ENCODE measurements around the gene ZNF484.
A peak's percentile ranks its signal among the peaks of the same experiment; 100 is the strongest.
"Not testable (repeated sequence)": the region's sequence is repeated elsewhere in the genome, so short reads cannot be mapped to it uniquely, and the experiment has no call there.

Gene ZNF484

DNA sequence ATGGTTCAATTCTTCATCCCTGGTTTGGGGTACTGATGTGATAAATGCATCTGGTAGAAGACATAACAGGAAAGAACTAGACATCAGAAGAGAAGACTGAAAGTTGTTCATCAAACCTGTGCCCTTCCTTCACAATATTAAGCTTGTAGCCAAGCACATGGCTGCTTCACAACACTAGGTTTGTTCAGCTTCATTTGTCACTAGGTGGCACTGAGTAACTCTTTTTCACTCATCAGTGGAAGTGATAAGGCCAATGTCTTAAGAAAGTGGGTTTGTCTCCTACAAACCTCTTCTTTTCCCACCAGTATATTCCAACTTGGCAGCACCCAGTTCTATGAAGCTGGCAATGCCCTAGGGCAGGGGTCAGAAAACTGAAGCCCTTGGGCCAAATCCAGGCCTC lies 26.9 kb downstream of the ZNF484 start:
- H3K36me3 ChIP-seq (ENCODE audit: insufficient read depth, low read length) = peaks cover 69% of the 10 kb centered on the region
- no peak overlapping the region for H3K9ac ChIP-seq (ENCODE audit: low read depth, low read length)
- no peaks in the 10 kb centered on the region for H3K27me3 ChIP-seq (ENCODE audit: control insufficient read depth, insufficient read depth, low read length)
- no peaks in the 10 kb centered on the region for H3K4me1 ChIP-seq (ENCODE audit: control insufficient read depth, insufficient read depth, low read length)
- peaks cover 30% of the 10 kb centered on the region for H3K9me3 ChIP-seq (replicated peaks; ENCODE audit: low read length)
- H3K4me2 ChIP-seq (ENCODE audit: low read length) = no peak overlapping the region
- H3K4me3 ChIP-seq (ENCODE audit: low read length) = no peak overlapping the region

DNA sequence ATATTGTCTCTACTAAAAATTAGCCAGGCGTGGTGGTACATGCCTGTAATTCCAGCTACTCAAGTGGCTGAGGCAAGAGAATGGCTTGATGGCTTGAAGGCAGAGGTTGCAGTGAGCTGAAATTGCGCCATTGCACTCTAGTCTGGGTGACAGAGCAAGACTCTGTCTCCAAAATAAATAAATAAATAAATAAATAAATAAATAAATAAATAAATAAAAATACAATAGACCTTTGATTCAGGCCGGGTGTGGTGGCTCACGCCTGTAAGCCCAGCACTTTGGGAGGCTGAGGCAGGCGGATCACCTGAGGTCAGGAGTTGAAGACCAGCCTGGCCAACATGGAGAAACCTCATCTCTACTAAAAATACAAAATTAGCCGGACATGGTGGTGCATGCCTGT lies 29.1 kb downstream of the ZNF484 start:
- Histone ChIP-seq H3K36me3 (ENCODE audit: insufficient read depth, low read length) (peaks cover 62% of the 10 kb centered on the region), H3K9me3 (replicated peaks; ENCODE audit: low read length) (peaks cover 43% of the 10 kb centered on the region)
- H3K27me3 ChIP-seq (ENCODE audit: control insufficient read depth, insufficient read depth, low read length) = not testable (repeated sequence)

DNA sequence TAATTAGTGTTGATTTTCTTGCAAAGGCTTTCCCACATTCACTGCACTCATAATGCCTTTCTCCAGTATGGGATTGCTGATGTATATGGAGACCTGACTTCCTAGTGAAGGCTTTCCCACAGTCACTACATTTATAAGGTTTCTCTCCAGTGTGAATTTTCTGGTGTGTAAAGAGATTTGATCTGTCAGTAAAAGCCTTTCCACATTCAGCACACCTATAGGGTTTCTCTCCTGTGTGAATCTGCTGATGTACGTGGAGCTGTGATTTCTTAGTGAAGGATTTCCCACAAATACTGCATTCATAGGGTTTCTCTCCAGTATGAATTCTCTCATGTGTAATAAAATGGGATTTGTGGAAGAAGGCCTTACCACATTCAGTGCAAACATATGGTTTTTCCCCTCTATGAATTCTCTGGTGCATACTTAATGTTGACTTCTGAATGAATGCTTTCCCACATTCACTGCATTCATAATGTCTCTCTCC lies 31.1 kb downstream of the ZNF484 start:
- H3K9me3 ChIP-seq (replicated peaks; ENCODE audit: low read length) = peaks cover 47% of the 10 kb centered on the region
- no peaks in the 10 kb centered on the region for H3K4me1 ChIP-seq (ENCODE audit: control insufficient read depth, insufficient read depth, low read length)
- H3K36me3 ChIP-seq (ENCODE audit: insufficient read depth, low read length) = peaks cover 50% of the 10 kb centered on the region
- H3K27me3 ChIP-seq (ENCODE audit: control insufficient read depth, insufficient read depth, low read length) = no peaks in the 10 kb centered on the region
- H3K4me3 ChIP-seq (ENCODE audit: low read length) = no peak overlapping the region
- H3K4me2 ChIP-seq (ENCODE audit: low read length) = no peak overlapping the region
- no peak overlapping the region for H3K9ac ChIP-seq (ENCODE audit: low read depth, low read length)

More for the DNA sequence above, 29.1 kb downstream of the ZNF484 start:
- not testable (repeated sequence) for H3K4me3 ChIP-seq (ENCODE audit: low read length); H3K4me1 ChIP-seq (ENCODE audit: control insufficient read depth, insufficient read depth, low read length); H3K4me2 ChIP-seq (ENCODE audit: low read length); H3K9ac ChIP-seq (ENCODE audit: low read depth, low read length)

DNA sequence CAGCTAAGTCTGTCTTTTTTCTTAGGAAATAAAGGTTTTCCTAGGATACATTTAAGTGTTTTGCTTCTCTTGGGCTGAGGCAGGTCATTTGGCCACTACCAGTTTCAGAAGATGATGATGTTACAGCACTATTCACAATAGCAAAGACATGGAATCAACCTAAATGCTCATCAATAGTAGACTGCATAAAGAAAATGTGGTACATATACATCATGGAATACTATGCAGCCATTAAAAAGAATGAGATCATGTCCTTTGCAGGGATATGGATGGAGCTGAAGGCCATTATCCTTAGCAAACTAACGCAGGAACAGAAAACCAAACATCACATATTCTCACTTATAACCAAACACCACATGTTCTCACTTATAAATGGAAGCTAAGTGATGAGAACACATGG lies 39.4 kb downstream of the ZNF484 start:
- H3K4me2 ChIP-seq (ENCODE audit: low read length); H3K27me3 ChIP-seq (ENCODE audit: control insufficient read depth, insufficient read depth, low read length); H3K9me3 ChIP-seq (replicated peaks; ENCODE audit: low read length); H3K9ac ChIP-seq (ENCODE audit: low read depth, low read length); H3K4me1 ChIP-seq (ENCODE audit: control insufficient read depth, insufficient read depth, low read length); H3K36me3 ChIP-seq (ENCODE audit: insufficient read depth, low read length); H3K4me3 ChIP-seq (ENCODE audit: low read length): not testable (repeated sequence)

DNA sequence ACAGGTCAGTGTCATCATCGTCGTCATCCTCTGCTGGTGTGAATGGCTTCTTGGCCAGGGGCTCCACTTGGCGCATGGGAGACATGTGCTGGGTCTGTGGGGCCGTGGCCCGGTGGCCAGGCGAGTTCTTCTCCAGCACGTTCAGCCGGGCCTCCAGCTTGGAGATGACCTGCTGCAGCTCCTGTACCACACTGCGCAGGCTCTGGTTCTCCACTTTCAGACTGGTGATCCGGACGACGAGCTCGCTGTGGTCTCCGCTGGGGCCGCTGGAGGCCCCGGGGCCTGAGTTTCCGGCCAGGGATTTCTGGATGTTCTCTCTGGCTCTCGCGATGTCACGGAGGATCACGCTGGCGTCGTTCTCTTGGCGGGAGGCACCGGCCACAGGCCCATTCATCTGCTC lies 40.6 kb downstream of the ZNF484 start:
- Histone ChIP-seq H3K36me3 (ENCODE audit: insufficient read depth, low read length) (no peaks in the 10 kb centered on the region), H3K4me1 (ENCODE audit: control insufficient read depth, insufficient read depth, low read length) (no peaks in the 10 kb centered on the region), H3K4me3 (ENCODE audit: low read length) (no peak overlapping the region), H3K9me3 (replicated peaks; ENCODE audit: low read length) (no peaks in the 10 kb centered on the region), H3K27me3 (ENCODE audit: control insufficient read depth, insufficient read depth, low read length) (no peaks in the 10 kb centered on the region), H3K9ac (ENCODE audit: low read depth, low read length) (no peak overlapping the region), H3K4me2 (ENCODE audit: low read length) (no peak overlapping the region)

DNA sequence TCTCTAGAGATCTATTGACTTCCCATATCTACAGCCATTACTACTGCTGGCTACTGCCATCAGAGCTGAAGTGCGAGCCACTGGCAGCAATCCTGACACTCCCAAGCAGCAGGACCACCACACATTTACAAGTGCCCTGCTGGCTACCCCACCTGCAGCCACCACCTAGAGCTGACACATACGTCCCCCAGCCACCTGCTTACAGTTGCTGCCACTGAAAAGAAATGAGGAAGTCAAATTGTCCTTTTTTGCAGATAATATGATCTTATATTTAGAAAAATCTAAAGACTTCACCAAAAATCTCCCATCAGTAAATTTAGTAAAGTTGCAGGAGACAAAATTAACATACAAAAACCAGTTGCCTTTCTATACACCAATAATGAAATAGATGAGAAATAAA lies 48.4 kb downstream of the ZNF484 start:
- Histone ChIP-seq H3K4me3 (ENCODE audit: low read length) (no peak overlapping the region), H3K27me3 (ENCODE audit: control insufficient read depth, insufficient read depth, low read length) (peaks cover 8% of the 10 kb centered on the region), H3K36me3 (ENCODE audit: insufficient read depth, low read length) (no peaks in the 10 kb centered on the region), H3K9ac (ENCODE audit: low read depth, low read length) (no peak overlapping the region), H3K9me3 (replicated peaks; ENCODE audit: low read length) (no peaks in the 10 kb centered on the region), H3K4me2 (ENCODE audit: low read length) (no peak overlapping the region), H3K4me1 (ENCODE audit: control insufficient read depth, insufficient read depth, low read length) (no peaks in the 10 kb centered on the region)

DNA sequence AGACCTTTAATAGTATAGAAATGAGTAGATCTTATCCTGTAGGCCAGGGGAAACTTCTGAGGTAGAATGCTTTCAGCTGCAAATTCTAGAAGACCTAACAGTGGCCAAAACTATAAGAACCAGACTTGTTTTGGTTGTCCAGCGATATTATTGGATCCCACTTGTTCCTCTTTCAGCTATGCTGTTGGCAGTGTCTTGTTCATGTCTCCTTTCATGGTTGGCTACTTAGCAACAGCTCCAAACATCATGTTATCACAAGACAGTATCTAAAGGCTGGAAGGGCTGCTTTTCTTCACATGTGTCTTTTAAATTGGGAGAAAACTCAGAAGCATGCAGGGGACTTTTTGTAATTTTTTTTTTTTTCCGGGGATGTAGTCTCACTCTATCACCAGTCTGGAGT lies 52.8 kb downstream of the ZNF484 start:
- H3K4me1 ChIP-seq (ENCODE audit: control insufficient read depth, insufficient read depth, low read length); H3K4me2 ChIP-seq (ENCODE audit: low read length); H3K9ac ChIP-seq (ENCODE audit: low read depth, low read length); H3K36me3 ChIP-seq (ENCODE audit: insufficient read depth, low read length); H3K9me3 ChIP-seq (replicated peaks; ENCODE audit: low read length); H3K4me3 ChIP-seq (ENCODE audit: low read length): not testable (repeated sequence)
- peaks cover 14% of the 10 kb centered on the region for H3K27me3 ChIP-seq (ENCODE audit: control insufficient read depth, insufficient read depth, low read length)

DNA sequence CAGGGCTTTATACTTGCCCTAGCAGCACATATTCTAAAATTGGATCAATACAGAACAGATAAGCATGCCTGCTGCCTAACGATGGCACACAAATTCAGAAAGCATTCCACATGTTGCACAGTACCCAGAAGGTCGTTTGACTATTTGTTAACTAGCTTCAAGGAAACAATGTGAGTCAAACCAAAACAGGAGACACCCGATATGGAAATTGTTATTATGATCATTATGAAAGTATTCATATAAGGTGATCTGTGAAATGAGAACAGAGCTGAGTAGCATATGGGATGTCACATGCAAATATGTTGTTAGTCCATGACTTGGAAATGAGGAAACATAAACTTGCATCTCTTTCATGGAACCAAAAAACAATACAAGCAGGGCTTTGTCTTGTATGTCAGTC lies 56.9 kb downstream of the ZNF484 start:
- Histone ChIP-seq H3K4me1 (ENCODE audit: control insufficient read depth, insufficient read depth, low read length) (no peaks in the 10 kb centered on the region), H3K4me3 (ENCODE audit: low read length) (no peak overlapping the region), H3K4me2 (ENCODE audit: low read length) (no peak overlapping the region), H3K36me3 (ENCODE audit: insufficient read depth, low read length) (no peaks in the 10 kb centered on the region), H3K27me3 (ENCODE audit: control insufficient read depth, insufficient read depth, low read length) (peaks cover 24% of the 10 kb centered on the region), H3K9me3 (replicated peaks; ENCODE audit: low read length) (no peaks in the 10 kb centered on the region), H3K9ac (ENCODE audit: low read depth, low read length) (no peak overlapping the region)

DNA sequence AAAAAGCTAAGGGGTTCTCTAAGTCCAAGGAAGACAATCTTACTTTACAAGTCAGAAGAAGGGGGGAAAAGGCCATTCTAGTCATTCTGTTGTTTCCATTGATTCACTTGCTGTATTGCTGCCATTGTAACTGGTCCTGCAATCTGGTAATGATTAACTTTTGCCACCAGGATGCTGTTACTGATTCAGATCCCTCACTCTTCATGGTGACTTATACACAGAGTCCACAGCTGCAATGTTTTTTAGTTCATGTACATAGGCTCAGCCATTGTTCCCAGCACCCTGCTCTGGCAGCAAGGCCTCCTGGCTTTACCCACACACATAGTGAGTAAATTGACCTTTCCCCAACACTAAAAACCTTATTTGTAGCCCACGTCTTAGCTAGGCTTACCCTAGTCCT lies 57.9 kb downstream of the ZNF484 start:
- not testable (repeated sequence) for H3K9ac ChIP-seq (ENCODE audit: low read depth, low read length); H3K4me1 ChIP-seq (ENCODE audit: control insufficient read depth, insufficient read depth, low read length); H3K4me3 ChIP-seq (ENCODE audit: low read length); H3K9me3 ChIP-seq (replicated peaks; ENCODE audit: low read length); H3K4me2 ChIP-seq (ENCODE audit: low read length); H3K36me3 ChIP-seq (ENCODE audit: insufficient read depth, low read length)
- H3K27me3 ChIP-seq (ENCODE audit: control insufficient read depth, insufficient read depth, low read length) = peaks cover 31% of the 10 kb centered on the region

DNA sequence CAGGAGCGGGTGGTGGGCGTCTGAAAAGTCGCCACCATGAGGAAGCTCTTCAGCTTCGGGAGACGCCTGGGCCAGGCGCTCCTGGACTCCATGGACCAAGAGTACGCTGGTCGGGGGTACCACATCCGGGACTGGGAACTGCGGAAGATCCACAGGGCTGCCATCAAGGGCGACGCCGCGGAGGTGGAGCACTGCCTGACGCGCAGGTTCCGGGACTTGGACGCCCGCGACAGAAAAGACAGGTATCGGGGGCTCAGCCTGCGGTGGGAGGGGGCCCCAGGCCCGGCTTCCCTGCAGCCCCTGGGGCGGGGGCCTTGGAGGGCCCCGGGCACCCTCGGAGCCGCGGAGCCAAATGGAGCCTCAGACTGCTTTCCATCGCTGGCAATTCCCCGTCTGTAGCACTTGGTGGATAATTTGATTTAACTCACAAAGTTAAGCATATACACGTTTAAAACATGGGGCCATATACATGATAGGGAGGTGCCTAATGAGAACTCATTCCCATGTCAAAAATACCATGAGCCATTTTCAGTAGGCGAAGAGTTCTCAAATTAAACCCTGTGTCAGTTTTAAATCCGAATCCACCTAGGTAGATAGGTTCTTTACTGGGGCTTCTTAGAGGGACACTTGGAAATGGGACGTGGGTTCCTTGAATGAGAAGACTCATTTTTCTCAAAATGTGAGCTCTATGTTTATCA lies 68.1 kb downstream of the ZNF484 start:
- H3K9me3 ChIP-seq (replicated peaks; ENCODE audit: low read length); H3K4me1 ChIP-seq (ENCODE audit: control insufficient read depth, insufficient read depth, low read length); H3K4me3 ChIP-seq (ENCODE audit: low read length); H3K9ac ChIP-seq (ENCODE audit: low read depth, low read length); H3K36me3 ChIP-seq (ENCODE audit: insufficient read depth, low read length): not testable (repeated sequence)
- Histone ChIP-seq H3K27me3 (ENCODE audit: control insufficient read depth, insufficient read depth, low read length) (peaks cover 93% of the 10 kb centered on the region), H3K4me2 (ENCODE audit: low read length) (peak overlapping the region; percentile 76)

DNA sequence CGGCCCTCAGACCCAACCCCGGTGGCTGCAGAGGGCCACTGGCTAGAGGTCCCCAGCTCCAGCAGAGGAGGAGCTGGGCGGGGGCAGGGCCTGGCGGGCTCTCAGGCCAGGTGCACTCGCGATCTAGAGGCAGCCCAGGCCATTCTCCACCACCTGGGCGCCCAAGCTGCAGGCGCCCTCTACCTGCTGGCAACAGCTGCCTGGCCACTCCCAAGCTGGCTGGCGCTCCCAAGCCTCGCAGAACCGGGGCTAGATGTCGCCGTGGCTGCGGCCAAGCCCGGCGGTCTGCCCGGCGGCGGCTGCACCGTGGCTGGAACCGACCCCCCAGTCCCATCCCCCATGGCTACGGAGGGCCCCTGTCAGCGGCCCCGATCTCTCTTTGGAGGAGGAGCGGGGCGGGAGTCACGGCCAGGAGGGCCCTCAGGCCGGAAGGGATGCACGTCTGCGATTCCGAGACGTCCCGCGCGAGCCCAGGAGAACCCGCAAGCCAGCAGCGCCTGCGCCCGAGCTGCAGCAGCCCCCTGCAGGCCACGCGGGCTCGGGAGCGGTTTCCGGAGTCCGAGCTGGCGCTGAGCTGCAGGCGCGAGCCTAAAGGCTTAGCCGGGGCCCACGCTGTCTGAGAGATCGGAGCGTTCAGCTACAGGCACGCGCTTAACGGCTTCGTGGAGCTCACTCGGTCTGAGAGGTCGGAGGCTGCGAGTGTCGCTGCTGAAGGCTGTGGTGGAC lies 68.9 kb downstream of the ZNF484 start:
- Histone ChIP-seq H3K9me3 (replicated peaks; ENCODE audit: low read length) (no peaks in the 10 kb centered on the region), H3K9ac (ENCODE audit: low read depth, low read length) (no peak overlapping the region), H3K4me2 (ENCODE audit: low read length) (peak overlapping the region; percentile 76), H3K4me1 (ENCODE audit: control insufficient read depth, insufficient read depth, low read length) (peaks cover 8% of the 10 kb centered on the region), H3K4me3 (ENCODE audit: low read length) (peak overlapping the region; percentile 48), H3K36me3 (ENCODE audit: insufficient read depth, low read length) (no peaks in the 10 kb centered on the region), H3K27me3 (ENCODE audit: control insufficient read depth, insufficient read depth, low read length) (peaks cover 95% of the 10 kb centered on the region)

Measured in skeletal muscle satellite cell (primary cell).